CD4-positive, alpha-beta T cell treated with Interleukin-17A for 1 hour (primary cell): ENCODE results near the gene RAPGEF2.
"Not testable (repeated sequence)": the region's sequence is repeated elsewhere in the genome, so short reads cannot be mapped to it uniquely, and the experiment has no call there.

Source experiments
- DNase-seq: peaks from one replicate; pipeline ENCODE4 v3.0.0-alpha.2; 2020

RAPGEF2 gene

DNA sequence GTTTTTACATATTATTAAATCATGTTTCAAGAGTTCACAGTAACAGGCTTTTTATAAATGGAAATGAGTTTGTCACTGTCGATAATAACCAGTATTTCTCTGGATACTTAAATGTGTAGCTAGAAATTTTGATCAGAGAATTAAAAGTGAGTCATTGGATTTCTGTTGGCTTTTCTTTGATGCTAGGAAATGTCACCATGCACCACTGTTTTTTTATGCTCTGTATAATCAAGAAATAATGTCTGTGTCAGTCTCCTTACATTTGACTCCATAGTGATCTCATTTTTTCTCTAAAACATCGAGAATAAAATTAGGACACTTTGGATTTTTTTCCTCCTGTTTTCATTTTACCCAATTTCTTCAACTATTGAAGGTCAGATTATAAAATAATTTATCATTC, 234.2 kb downstream of the RAPGEF2 start:
- DNase-seq: no peak

DNA sequence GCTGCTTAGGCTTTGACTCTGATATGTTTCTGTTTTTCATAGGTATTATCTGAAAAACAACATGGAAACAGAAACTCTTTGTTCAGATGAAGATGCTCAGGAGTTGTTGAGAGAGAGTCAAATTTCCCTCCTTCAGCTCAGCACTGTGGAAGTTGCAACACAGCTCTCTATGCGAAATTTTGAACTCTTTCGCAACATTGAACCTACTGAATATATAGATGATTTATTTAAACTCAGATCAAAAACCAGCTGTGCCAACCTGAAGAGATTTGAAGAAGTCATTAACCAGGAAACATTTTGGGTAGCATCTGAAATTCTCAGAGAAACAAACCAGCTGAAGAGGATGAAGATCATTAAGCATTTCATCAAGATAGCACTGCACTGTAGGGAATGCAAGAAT, 238.6 kb downstream of the RAPGEF2 start:
- no peak for DNase-seq

DNA sequence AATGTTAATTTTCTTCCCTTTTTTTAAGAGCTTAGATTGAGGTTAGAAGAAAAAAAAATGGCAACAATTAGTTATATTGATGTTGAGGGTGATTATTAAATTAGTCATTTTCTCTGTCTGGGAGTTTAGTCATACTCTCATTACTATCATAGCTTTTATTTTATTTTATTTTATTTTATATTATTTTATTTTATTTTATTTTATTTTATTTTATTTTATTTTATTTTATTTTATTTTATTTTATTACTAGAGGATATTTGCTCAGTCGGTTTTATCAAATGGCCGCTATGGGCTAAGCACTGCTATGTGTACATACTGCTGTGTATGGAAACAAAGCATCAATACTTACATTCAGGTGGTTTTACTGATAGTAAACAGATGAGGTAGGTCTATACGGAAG, 239.5 kb downstream of the RAPGEF2 start:
- no peak for DNase-seq

DNA sequence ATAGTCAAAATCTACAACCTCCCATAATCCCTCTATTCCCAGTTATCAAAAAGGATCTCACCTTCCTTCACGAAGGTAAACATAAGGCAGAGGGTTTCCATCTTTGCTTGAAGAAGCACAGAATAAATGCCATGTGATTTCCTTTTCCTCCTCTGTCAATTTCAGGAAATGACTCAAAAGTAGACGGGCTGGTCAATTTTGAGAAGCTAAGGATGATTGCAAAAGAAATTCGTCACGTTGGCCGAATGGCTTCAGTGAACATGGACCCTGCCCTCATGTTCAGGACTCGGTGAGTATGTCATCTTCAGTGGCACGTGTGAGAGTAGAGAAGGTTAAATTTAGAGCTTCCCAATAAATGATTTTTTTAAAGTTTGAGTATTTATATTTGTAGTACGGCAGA, 240.2 kb downstream of the RAPGEF2 start:
- no peak for DNase-seq

DNA sequence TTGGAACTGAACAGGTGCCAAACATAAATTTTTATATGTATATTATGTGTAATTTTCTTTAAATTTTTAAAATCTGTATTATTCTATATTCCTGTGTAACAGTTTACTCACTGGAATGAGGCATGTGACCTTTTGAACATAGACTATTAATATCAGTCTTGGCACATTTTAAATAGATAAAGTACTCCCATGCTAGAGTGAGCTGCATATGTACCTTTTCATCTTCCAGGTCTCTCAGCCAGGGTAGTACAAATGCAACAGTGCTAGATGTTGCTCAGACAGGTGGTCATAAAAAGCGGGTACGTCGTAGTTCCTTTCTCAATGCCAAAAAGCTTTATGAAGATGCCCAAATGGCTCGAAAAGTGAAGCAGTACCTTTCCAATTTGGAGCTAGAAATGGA, 242.0 kb downstream of the RAPGEF2 start:
- no peak for DNase-seq

DNA sequence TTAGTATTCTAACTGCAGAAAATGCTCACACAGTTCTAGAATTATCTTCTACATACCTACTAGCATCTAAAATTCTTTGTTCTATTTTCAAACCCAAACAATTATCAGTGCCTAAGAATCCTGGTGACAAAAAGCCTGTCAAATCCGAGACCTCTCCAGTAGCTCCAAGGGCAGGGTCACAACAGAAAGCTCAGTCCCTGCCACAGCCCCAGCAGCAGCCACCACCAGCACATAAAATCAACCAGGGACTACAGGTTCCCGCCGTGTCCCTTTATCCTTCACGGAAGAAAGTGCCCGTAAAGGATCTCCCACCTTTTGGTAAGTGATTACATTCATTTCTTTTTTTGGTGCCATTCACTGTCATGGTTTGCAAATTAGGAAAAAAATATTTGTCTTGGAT, 243.8 kb downstream of the RAPGEF2 start:
- DNase-seq: no peak

DNA sequence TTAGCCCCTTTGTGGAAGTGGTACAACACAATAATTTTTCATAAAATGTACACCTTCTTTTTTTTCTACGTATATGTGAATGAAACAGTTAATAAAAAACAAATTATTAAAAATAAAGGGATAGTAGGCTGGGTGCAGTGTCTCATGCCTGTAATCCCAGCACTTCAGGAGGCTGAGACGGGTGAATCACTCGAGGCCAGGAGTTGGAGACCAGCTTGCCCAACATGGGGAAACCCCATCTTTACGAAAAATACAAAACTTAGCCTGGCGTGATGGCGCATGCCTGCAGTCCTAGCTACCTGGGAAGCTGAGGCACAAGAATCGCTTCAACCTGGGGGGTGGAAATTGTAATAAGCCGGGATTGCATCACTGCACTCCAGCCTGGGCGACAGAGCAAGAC, 244.9 kb downstream of the RAPGEF2 start:
- DNase-seq: no peak

DNA sequence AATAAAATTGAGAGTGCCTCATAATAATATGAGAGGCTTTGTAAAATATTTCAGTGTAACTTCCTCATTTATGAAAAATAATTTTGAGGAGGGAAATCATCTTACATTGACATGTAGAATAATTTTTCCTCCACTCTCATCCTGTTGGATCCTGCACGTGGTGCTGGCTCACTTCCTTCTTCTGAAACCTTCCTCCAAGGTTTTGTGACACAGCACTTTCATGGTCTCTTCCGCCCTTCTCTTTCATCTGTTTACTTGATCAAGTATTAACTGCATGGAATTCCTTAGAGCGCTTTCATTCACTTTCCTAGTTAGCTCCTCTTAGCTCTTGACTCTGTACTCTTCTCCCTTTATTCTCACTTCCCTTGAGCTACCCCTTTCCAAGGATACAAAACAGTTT, 246.5 kb downstream of the RAPGEF2 start:
- DNase-seq: no peak

DNA sequence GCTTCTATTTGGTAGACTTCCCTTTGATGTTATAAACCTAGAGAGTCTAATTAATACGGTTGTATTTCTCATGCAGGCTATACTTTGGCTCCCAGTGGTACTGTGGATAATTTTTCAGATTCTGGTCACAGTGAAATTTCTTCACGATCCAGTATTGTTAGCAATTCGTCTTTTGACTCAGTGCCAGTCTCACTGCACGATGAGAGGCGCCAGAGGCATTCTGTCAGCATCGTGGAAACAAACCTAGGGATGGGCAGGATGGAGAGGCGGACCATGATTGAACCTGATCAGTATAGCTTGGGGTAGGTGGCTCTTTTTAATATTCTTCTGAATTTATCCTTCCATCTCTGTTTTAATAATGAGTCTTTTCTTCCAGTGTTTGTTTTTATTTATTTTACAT, 249.7 kb downstream of the RAPGEF2 start:
- DNase-seq: no peak

DNA sequence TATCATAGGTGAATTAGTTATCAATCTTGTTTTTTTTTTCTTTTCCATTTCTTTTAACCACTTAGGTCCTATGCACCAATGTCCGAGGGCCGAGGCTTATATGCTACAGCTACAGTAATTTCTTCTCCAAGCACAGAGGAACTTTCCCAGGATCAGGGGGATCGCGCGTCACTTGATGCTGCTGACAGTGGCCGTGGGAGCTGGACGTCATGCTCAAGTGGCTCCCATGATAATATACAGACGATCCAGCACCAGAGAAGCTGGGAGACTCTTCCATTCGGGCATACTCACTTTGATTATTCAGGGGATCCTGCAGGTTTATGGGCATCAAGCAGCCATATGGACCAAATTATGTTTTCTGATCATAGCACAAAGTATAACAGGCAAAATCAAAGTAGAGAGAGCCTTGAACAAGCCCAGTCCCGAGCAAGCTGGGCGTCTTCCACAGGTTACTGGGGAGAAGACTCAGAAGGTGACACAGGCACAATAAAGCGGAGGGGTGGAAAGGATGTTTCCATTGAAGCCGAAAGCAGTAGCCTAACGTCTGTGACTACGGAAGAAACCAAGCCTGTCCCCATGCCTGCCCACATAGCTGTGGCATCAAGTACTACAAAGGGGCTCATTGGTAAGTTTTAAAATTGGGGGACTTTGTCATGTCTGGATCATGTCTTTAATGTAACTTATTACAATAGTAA, 250.7 kb downstream of the RAPGEF2 start:
- no peak for DNase-seq

DNA sequence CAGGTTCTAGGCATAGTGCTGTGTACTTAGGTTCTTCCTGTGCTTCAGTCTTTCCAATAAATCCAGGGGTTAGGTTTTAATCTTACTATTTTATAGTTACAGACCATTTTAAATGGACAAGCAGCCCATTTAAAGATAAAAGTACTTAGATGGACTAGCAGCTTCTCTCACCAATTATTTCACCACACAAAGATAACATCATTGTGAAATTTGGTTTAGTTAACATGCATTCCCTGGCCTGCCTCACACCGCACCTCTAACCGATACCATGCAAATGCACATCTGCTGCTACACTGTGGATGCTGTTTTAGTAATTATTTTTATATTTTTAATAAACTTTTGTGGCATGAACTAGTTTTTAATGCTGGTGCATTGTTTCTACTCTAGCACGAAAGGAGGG, 252.6 kb downstream of the RAPGEF2 start:
- no peak for DNase-seq

DNA sequence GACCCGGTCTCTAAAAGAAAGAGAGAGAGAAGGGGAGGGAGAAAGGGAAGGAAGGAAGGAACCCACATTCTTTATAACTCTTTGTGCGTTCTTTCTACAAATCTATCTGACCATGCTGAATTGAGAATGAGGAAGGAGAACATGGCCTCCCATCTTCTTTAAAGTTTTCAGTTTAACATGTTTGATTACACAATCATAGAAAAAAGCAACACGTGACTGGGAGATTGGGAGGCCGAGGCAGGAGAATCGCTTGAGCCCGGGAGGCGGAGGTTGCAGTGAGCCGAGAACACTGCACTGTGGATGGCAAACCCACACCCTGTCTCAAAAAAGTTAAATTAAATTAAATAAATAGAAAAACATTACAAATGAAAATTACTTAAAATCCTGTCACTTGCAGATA, 254.5 kb downstream of the RAPGEF2 start:
- DNase-seq: no peak

DNA sequence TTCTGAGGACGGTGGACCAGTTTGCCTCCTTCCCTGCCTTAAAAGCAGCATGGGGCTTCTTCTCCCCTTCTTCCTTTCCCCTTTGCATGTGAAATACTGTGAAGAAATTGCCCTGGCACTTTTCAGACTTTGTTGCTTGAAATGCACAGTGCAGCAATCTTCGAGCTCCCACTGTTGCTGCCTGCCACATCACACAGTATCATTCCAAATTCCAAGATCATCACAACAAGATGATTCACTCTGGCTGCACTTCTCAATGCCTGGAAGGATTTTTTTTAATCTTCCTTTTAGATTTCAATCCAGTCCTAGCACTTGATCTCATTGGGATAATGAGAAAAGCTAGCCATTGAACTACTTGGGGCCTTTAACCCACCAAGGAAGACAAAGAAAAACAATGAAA, 255.3 kb downstream of the RAPGEF2 start:
- no peak for DNase-seq

DNA sequence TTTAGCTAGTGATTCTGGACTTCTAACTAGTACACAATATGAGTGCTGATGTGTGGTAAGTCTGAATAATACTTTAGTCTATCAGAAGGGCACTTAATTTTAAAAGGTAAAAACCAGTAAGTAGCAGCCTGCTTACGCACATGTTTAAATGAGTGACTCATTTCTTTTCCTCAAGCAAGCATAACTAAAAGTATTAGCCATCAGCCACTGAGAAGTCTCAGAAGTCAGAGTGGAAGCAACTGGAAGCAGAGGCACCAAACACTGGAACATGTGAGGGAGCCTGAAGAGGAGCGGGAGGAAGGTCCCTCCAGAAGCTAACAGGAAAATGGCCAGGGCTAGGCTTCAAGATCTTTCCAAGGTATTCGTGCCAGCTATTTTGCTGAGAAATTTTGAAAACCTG, 257.7 kb downstream of the RAPGEF2 start:
- DNase-seq: no peak

DNA sequence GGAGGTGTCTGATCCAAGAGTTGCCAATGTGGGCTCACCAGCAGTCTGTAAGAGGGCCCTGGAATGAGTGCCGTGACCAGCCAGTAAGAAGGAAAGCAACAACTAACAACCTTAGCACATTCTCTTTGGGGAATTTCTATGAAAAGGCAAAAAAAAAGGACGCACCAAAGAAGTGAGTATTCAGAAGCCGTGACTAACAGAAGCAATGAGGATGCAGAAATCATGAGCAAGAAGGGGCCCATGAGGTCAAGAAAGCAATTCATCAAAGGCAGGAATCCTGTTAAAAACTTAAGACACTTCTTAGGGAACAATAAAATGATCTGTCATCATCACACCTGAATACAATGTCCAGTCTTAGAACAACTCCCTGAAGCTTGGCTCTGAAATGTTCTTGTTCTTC, 260.5 kb downstream of the RAPGEF2 start:
- DNase-seq: no peak

DNA sequence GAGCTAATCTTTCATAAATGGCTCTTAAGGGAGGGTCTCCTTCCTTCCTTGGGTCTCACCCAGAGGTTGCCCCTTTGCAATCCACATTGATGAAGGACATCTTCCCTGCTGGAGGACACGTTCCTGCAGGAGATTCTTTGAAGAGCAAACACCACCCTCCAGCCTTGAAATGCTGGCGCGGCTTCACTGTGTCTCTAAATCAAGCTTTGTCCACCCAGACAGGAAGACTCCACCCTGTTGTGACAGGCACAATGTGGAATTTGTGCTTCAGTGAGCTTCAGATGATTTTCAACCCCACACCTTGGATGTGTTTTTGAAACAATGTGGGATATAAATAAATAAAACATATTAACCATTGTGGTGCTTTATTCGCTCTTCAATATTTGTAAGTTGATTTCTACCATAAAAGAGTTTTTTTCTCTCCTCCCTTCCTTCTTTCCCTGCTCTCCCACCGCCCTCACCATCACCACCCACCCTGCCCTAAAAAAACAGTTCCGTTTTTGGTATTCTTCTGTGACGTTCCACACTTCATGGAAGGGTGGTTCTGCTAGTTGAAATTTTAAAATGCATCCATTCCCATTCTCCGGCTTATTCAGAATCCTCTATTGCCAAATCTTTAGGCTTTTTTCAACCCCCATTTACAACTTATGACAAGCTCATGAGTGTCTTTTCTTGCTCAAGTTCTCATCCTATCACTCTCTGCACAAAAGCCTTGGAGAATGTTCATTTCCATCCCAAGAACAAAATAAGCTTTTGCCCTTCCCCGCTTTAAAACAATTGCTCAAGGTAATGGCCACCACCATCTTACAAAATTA, 264.3 kb downstream of the RAPGEF2 start:
- DNase-seq: no peak

DNA sequence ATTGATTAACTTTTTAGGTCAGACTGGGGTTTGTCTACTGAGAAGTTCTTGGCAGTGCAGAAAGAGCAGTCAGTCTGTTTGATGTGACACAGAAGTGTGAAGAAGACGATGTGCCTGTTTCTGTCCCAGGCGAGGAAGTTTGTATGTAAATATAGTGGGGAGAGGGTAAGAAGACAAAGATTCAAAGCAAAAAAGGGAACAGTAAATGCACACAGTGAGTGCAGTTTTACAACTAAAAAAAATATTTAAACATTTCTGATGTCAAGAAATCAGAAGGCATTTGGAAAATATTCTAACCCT, 264.9 kb downstream of the RAPGEF2 start:
- no peak for DNase-seq

DNA sequence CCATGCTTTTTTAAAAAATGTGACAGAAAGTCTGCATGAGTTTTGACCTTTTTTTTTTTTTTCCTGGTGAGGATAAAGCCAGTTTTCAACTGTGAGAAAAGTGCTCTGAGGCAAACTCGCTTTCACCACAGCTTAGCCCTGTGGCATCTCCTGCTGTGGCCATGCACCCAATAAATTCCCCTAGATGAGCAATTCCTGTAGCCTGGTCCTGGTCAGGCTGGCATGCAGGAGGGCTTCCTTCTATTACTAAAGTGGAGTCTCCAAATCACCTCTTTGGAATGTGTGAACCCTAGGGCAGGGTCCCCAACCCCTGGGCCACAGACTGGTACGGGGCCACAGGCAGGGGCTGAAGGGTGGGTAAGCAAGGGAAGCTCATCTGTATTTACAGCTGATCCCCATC, 265.4 kb downstream of the RAPGEF2 start:
- DNase-seq: no peak

DNA sequence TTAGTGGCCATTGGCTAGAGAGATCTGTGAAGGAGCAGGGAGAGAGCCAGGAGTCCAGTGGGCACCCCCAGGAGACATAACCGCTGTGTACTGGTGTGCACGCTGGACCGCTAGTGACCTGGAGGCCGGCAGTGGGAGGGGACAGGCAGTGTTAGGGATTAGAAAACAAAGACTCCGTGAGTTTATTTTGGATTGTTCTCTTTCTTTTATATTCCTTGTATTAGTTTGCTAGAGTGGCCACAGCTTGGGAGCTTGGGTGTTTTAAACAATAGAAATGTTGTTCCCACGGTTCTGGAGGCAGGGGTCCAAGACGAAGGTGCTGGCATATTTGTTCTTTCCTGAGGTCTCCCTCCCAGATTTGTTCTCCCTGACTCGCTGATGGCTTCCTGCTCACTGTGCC, 266.4 kb downstream of the RAPGEF2 start:
- no peak for DNase-seq

DNA sequence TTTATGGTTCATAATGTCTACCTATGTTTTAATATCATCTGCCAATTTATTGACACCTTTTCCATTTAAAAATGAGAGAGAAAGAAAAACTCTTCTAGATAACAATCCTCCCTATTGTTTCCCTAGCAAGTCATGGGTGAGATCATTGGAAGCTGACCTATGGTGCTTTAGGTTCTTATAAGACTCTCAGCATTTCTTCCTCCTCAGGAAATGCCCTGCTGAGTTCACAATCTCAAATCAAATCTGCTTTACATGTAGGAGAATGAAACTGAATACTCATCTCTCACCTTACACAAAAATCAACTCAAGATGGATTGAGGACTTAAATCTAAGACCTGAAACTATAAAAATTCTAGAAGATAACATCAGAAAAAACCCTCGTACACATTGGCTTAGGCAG, 267.4 kb downstream of the RAPGEF2 start:
- DNase-seq: no peak

DNA sequence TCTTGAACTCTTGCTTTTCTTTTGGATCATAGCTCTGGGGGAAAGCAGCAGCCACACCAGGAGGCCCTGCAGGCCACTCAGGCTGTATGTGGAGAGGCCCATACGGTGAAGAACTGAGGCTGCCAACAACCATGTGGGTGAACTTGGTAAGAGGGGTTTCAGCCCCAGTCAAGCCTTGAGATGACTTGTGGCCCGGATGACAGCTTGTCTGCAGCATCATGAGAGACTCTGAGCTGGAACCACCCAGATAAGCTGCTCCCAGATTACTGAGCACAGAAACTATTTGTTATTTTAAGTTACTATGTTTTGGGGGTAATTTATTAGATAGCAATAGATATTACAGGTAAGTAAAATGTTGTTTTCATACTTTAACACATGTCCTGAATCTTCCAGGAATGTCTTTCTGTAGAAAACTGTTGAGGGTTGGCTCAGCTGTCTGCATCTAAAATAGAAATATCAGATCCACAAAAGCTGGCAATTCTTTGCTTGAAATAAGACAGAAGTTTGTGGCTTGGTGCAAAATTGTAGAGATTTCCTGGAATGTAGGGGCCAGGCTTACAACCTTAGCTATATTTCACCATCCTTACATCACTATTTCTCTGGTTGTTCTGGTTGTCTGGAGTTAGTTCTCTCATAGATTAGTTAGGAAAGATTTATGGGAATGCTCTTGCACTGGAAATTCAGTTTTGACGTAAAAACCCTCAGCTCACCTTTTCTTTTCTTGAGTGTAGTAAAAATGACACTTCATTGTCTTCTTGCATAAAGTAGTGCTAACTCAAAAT, 272.1 kb downstream of the RAPGEF2 start:
- no peak for DNase-seq

DNA sequence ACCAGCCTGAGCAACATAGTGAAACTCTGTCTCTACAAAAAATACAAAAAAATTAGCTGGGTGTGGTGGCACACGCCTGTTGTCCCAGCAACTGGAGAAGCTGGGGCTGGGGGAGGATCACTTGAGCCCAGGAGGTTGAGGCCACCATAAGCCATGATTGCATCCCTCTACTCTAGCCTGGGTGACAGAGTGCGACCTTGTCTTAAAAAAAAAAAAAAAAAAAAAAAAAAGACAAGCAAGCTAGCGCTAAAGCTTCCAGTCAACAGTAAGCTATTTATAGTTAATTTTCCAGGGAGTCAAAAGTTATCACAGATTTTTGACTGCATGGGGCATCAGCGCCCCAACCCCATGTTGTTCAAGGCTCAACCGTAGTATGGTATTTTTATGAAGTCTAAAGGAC, 273.4 kb downstream of the RAPGEF2 start:
- DNase-seq: no peak

DNA sequence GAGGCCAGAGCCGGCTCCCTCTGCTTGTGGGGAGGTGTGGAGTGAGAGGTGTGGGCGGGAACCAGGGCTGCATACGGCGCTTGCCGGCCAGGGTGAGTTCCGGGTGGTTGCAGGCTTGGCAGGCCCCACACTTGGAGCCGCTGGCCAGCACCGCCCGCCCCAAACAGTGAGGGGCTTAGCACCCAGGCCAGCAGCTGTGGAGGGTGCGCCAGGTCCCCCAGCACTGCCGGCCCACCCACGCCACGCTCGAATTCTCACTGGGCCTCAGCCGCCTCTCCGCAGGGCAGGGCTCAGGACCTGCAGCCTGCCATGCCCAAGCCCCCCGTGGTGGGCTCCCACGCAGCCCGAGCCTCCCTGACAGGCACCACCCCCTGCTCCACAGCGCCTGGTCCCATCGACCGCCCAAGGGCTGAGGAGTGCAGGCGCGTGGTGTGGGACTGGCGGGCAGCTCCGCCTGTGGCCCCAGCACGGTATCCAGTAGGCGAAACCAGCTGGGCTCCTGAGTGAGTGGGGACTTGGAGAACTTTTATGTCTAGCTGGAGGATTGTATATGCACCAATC, 275.3 kb downstream of the RAPGEF2 start:
- DNase-seq: no peak

DNA sequence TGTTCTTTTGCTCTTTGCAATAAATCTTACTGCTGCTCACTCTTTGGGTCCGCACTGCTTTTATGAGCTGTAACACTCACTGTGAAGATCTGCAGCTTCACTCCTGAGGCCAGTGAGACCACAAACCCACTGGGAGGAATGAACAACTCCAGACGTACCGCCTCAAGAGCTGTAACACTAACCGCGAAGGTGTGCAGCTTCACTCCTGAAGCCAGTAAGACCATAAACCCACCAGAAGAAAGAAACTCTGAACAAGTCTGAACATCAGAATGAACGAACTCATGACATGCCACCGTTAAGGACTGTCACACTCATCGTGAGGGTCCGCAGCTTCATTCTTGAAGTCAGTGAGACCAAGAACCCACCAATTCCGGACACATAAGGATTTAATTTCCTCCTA, 276.2 kb downstream of the RAPGEF2 start:
- not testable (repeated sequence) for DNase-seq
